BE2C (cell line): ENCODE results near the gene LRFN3.
"Not testable (repeated sequence)": the region's sequence is repeated elsewhere in the genome, so short reads cannot be mapped to it uniquely, and the experiment has no call there.

Experiments
- DNase-seq: peaks from one replicate; pipeline ENCODE4 v3.0.0-alpha.2; 2020
- H3K27me3 ChIP-seq: fragments of 250-450 bp; sonication (Bioruptor Pico); 2 replicates; pipeline ENCODE4 v1.5.1; 2020; ENCODE audit warnings: mild to moderate bottlenecking
- H3K36me3 ChIP-seq: fragments of 250-450 bp; sonication (Bioruptor Pico); 2 replicates; pipeline ENCODE4 v1.5.1; 2020; ENCODE audit warnings: mild to moderate bottlenecking
- H3K4me1 ChIP-seq: fragments of 250-450 bp; sonication (Bioruptor Pico); 2 replicates; pipeline ENCODE4 v1.5.1; 2020
- H3K4me3 ChIP-seq: 2 replicates; pipeline ENCODE4 v1.5.1; 2011; ENCODE audit warnings: low read depth, low read length
- H3K9me3 ChIP-seq: fragments of 250-450 bp; sonication (Bioruptor Pico); 2 replicates; pipeline ENCODE4 v1.5.1; 2020
- CTCF ChIP-seq: IDR thresholded peaks from 2 replicates; pipeline ENCODE4 v1.5.1; 2012; ENCODE audit warnings: mild to moderate bottlenecking, low read depth, low read length

The LRFN3 gene

DNA sequence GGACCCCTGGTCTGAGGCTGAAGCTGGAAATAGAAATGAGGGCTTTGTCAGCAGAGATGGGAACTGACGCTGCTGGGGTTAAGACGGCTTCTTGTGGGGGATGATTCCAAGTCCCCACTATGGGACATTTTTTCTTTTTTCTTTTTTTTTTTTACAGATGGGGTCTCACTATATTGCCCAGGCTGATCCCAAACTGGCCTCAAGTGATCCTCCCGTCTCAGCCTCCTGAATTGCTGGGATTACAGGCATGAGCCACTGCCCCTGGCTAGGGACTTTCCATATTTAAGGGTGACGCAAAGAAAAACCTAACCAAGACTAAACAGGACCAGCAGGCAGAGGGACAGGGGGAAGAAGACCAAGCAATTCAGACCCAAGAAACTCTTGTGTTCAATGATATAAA, 10.0 kb downstream of the LRFN3 start:
- Histone ChIP-seq H3K36me3 (no peaks in the 10 kb centered on the region), H3K27me3 (no peaks in the 10 kb centered on the region), H3K4me1 (no peaks in the 10 kb centered on the region), H3K4me3 (no peak overlapping the region), H3K9me3 (no peaks in the 10 kb centered on the region)
- TF ChIP-seq CTCF, result no peak
- DNase-seq, result no peak

DNA sequence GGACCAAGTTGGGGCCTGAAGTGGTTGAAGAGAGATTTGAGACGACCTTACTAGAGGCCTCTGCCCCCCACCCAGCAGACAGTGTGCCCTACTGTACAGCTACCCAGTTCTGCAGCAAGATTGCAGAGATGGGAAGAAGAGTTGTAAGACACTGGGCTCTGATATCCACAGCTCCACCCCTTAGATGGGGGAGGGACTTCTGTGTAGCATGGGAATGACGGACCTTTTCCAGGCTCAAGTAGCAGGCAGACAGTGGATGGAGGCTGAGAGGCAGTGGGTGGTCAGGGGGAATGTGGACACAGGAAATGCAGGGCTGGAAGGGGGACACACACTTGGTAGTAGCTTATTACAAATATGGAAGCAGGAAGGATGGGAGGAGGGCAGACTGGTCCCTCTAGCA, 13.0 kb downstream of the LRFN3 start:
- TF ChIP-seq CTCF, result no peak
- no peak for DNase-seq
- Histone ChIP-seq H3K4me3 (no peak overlapping the region), H3K4me1 (no peaks in the 10 kb centered on the region), H3K9me3 (no peaks in the 10 kb centered on the region), H3K36me3 (no peaks in the 10 kb centered on the region), H3K27me3 (no peaks in the 10 kb centered on the region)

DNA sequence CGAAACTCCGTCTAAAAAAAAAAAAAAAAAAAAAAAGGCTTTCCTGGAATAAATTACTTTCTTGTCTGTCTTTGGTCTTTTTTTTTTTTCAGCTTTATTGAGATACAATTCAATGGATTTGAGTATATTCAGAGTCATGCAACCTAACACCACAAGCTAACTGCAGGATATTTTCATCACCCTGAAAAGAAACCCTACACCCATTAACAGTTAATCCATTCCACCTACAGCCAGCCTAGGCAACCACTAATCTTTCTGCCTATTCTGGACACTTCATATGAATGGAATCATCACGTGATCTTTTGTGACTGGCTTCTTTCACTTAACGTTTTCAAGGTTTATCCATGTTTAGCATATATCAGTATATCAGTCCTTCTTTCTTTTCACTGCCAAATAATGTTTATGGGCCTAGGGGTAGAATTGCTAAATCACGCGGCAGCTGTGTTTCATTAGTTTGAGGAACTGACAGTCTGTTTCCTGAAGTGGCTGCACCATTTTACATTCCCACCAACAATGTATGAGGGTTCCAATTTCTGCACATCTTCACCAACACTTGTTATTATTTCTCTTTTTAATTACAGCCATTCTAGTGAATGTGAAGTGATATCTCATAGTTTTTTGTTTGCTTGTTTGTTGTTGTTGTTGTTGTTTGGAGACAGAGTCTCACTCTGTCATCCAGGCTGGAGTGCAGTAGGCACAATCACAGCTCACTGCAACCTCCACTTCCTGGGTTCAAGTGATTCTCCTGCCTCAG, 19.9 kb downstream of the LRFN3 start:
- TF ChIP-seq CTCF, result no peak
- Histone ChIP-seq H3K27me3 (peaks cover 16% of the 10 kb centered on the region), H3K9me3 (no peaks in the 10 kb centered on the region), H3K4me1 (no peaks in the 10 kb centered on the region), H3K36me3 (no peaks in the 10 kb centered on the region), H3K4me3 (no peak overlapping the region)
- DNase-seq, result no peak

- peaks cover 16% of the 10 kb centered on the region for H3K27me3 ChIP-seq
- not testable (repeated sequence) for H3K4me1 ChIP-seq, H3K9me3 ChIP-seq, H3K4me3 ChIP-seq, H3K36me3 ChIP-seq, DNase-seq
Measured at GRCh38 chr19:35957411-35957810, 21.2 kb downstream of the LRFN3 start.

- TF ChIP-seq CTCF, result no peak
- Histone ChIP-seq H3K36me3 (no peaks in the 10 kb centered on the region), H3K4me3 (no peak overlapping the region; the same call in 1 of the 2 replicates), H3K9me3 (no peaks in the 10 kb centered on the region), H3K4me1 (no peaks in the 10 kb centered on the region), H3K27me3 (peaks cover 16% of the 10 kb centered on the region)
- DNase-seq, result no peak
Measured at GRCh38 chr19:35958660-35959039, 22.5 kb downstream of the LRFN3 start.

GRCh38 chr19:35959040-35959967, 23.1 kb downstream of the LRFN3 start:
- Histone ChIP-seq H3K4me3 (peak overlapping the region; percentile 26), H3K9me3 (no peaks in the 10 kb centered on the region), H3K27me3 (peaks cover 16% of the 10 kb centered on the region), H3K36me3 (no peaks in the 10 kb centered on the region), H3K4me1 (no peaks in the 10 kb centered on the region)
- TF ChIP-seq CTCF, result peak; percentile 29
- DNase-seq, result peak; percentile 36
